UCSD-AML1 (cell line): ENCODE data around the gene KCP.

ENCODE experiments used
- DNase-seq: peaks from one replicate; lab custom pipeline; 2025; ENCODE audit not compliant: unreplicated experiment; lab: John Stamatoyannopoulos, UW

The KCP gene

DNA sequence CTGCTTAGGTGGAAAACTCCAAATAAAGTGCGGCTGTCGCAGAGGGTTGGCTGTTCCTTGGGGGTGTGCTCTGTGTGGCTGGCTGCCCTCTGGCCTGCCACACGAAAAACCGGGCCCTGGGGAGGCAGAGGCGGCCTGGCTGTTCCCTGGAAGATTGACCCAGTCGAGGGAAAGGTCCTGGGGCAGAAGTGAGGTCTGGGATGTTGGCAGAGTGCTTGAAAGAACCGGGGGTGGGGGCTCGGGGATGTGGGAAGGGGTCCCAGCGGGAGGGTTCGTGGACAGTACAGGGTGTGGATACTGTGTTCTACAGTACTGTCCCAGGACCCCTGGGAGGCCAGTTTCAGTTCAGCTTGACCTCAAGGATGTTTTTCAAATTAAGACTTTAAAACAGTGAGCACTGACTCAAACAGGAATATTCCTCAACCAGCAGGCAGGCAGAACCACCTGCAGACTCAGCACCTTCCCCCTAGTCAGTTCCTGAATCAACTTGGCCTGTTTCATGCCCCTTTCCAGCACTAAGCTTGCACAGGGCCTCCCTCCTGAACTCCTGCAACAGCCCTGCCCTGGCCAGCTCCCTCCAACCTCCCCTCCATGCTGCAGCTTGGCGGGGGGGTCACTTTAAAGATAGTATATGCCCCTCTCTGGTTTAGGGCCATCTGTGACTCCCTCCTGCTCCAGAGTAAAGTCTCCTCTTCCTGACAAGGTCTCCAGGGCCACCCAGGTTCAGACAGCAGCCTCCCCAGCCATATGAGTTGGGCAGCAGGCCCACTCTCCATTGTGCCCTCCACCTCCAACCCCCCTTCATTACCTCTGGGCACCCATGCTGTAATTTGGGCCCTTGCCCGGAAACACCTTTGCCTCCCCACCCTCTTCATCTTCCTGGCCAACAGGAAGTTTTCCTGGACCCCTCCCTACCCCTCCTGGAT is 51.0 kb downstream of the KCP start:
- DNase-seq = no peak

DNA sequence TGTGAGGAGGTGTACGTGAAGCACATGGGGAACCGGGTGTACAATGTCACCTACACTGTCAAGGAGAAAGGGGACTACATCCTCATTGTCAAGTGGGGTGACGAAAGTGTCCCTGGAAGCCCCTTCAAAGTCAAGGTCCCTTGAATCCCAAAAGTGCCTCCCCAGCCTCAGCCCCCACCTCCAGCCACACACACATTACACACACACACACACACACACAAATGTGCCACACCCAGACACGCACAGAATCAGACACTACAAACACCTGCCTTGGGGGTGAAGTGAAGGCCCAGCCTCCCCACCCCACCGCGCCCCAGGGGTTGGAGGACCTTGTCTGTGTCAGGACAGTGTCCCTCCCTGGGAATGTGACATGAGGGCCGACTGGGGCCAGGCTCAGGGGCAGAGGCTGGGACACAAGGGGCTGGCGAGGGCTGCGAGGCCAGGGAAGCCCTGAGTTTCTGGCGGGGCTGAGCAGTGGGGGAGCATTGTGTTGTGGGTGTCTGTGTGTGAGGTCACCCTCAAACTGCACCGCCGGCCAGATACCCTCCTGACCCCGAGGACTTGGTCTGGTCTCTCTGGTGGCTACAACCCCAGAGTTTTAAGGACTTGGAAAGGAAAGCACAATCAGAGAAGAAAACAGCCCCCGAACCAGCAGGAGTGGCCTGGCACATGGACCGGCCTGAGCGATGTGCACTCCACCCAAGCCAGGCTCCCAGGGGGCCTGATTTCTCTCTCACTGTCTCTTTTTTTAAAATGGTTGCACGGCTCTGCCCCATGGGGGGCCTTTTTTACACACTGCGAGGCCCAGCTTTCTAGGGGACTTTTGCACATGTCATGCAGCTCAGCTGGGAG is 51.9 kb downstream of the KCP start:
- no peak for DNase-seq

DNA sequence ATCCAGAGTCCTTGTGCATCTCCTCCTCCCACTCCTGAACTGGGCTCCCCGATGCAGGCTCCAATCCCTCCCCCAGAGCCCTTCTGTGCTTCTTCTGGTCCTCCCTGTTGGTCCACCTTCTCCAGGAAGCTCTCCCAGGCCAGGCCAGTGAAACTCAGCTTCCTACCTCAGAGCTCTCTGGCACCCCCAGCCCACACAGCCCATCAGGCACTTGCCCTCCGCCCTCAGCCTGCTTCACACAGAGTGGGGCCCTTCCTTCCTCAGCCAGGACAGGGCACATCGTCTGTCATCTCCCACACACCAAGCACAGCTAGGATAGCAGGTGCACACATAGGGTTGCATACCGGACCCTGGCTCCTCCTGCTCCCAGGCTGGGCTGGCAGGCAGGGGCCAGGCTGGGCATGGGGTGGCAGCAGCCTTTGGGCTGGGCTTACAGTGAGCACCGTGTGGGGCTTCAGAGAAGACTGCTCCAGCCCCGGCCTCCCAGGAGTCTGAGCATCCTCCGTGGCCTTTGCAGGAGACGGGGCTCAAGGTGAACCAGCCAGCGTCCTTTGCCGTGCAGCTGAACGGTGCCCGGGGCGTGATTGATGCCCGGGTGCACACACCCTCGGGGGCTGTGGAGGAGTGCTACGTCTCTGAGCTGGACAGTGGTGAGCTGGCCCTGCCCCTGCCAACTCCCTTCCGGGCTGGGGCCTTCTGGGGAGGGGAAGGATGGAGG is 54.3 kb downstream of the KCP start:
- no peak for DNase-seq

DNA sequence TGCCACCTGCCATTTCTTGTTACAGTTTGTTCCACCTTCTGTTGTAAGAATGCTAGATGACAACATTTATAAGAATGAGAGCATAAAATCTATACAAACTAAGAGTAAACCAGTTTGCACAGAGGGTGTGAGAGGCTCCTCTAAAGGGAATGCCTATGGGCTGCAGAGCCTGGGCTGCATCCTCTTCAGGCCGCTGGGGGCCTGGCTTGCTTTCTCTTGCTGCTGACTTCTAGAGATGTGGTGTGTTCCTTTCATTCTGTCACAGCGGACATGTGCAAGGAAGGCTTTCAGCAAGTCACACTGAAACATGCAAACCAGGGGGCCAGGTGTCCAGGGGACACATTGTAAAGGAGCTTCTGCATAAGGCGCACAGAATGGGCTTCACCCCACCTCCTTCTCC is 55.0 kb downstream of the KCP start:
- no peak for DNase-seq

DNA sequence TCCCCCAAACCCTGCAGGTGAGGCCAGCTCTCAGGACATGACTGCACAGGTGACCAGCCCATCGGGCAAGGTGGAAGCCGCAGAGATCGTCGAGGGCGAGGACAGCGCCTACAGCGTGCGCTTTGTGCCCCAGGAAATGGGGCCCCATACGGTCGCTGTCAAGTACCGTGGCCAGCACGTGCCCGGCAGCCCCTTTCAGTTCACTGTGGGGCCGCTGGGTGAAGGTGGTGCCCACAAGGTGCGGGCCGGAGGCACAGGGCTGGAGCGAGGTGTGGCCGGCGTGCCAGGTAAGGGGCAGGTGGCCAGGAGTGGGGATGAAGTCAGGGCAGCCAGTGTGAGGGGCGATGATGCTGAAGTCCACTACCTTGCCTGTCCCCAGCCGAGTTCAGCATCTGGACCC is 56.1 kb downstream of the KCP start:
- no peak for DNase-seq

DNA sequence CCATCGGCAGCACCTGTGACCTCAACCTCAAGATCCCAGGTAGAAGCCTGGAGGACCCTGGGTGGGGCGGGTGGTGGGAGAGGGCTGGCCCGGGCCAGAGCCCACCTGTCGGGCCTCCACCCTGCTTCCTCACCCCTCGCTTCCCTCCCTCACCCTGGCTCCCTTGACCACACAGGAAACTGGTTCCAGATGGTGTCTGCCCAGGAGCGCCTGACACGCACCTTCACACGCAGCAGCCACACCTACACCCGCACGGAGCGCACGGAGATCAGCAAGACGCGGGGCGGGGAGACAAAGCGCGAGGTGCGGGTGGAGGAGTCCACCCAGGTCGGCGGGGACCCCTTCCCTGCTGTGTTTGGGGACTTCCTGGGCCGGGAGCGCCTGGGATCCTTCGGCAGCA is 56.7 kb downstream of the KCP start:
- DNase-seq = no peak

DNA sequence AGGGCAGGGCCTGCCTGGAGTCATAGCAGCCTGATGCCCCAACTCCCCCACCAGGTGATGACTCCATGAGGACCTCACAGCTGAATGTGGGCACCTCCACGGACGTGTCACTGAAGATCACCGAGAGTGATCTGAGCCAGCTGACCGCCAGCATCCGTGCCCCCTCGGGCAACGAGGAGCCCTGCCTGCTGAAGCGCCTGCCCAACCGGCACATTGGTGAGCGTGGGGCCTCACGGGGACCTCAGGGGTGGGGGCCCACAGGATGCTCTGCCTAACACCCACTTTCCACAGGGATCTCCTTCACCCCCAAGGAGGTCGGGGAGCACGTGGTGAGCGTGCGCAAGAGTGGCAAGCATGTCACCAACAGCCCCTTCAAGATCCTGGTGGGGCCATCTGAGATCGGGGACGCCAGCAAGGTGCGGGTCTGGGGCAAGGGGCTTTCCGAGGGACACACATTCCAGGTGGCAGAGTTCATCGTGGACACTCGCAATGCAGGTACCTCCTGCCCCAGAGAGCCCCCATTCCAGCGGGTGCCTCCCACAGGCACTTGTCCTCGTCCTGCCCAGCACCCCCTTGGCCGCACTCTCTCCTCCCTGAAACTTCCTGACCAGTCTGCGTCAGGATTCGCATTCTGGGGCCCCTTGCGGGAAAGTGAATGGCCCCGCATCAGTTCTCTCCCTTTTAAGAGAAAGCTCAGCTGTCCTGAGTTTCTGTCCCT is 57.8 kb downstream of the KCP start:
- DNase-seq = no peak

DNA sequence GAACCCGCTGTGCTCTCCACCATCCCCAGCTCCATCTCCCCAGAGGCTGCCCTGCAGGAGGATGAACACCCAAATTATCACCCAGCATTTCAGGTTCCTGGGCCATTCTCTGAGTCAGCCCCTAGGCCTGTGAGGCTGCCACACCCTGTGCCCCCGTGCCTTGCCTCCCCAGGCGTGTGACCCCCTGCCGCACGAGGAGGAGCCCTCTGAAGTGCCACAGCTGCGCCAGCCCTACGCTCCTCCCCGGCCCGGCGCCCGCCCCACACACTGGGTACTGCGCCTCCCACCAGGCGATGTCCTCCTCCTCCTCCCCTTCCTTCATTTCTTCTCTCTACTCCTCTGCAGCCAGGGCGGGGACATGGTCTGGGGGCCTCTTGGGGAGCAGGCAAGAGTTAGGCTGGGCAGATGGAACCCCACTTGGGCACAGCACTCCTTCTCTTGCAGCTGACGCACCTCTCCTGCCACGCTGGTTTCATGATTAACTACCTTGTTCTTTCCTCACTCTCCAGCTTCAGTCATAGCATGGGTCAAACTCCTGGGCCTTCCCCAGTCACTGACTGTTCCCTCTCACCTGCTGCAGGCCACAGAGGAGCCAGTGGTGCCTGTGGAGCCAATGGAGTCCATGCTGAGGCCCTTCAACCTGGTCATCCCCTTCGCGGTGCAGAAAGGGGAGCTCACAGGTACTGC is 60.6 kb downstream of the KCP start:
- DNase-seq = no peak

DNA sequence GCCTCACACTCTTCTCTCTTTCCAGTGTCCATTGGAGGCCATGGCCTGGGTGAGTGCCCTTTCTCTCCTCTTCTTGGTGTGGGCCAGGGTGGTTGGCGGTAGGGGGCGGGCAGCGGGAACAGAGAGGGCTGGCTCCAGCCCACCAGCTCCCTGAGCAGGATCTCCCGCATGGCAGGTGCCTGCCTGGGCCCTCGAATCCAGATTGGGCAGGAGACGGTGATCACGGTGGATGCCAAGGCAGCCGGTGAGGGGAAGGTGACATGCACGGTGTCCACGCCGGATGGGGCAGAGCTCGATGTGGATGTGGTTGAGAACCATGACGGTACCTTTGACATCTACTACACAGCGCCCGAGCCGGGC is 61.4 kb downstream of the KCP start:
- no peak for DNase-seq

DNA sequence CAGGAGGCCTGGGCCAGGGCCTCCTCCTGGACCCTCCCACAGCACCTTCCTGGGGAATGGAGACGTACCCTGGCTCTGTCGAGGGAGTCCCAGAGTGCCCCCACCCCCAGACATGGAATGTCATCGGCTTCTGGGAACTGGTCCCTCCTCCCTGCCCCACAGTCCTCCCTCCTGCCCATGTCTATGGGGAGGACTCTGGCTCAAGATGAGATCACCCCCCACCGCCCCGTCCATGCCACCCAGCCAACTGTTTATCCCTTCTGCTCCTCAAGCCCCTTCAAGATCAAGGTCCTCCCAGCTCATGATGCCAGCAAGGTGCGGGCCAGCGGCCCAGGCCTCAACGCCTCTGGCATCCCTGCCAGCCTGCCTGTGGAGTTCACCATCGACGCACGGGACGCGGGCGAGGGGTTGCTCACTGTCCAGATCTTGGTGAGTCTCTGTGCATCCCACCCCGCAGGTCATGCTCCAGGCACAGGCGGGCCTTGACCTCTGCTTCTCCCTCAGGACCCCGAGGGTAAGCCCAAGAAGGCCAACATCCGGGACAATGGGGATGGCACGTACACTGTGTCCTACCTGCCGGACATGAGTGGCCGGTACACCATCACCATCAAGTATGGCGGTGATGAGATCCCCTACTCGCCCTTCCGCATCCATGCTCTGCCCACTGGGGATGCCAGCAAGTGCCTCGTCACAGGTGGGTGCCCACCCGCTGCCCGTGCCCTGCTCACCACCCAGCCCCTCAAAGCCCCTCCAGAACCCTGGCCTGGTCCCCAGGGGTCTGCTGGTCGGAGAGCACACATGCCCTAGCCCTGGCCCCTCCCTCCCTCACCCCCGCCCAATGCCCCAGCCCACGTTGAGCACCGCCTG is 62.0 kb downstream of the KCP start:
- DNase-seq = no peak

DNA sequence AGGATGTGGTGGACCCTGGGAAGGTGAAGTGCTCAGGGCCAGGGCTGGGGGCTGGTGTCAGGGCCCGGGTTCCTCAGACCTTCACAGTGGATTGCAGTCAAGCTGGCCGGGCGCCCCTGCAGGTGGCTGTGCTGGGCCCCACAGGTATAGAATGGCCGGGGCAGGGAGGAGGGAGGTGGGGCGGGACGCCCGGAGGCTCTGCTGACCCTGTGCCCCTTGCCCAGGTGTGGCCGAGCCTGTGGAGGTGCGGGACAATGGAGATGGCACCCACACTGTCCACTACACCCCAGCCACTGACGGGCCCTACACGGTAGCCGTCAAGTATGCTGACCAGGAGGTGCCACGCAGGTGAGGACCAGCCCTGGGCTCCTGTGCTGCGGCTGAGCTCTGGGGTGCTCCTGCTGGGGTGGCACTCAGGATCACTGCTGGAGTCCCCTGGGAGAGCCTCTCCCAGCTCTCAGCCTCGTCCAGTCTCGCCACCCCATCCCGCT is 62.7 kb downstream of the KCP start:
- DNase-seq = no peak

DNA sequence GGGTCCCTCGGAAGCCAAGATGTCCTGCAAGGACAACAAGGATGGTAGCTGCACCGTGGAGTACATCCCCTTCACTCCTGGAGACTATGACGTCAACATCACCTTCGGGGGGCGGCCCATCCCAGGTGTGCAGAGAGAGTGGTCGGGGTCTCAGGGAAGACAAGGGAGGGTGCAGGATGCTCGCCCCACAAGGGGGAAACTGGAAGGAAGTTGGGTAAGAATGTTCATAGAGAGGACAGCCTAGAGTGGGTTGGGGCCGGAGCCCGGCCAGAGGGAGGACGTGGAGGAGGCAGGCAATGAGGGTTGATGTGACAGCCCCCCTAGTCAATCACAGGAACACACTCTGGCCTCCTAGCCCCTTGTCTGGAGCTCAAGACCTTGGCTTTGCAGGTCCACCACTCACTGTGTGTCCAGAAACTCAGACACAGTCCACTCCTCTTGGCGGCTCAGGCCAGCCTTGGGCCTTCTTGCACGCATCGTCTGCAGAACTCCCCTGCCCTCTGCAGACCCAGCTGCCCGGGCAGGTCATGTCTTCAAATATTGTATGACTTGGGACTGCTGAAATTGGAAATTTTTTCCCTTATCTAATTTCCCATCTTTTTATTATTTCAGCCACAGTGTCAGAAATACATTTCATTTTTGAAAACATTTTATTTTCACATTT is 63.6 kb downstream of the KCP start:
- no peak for DNase-seq

DNA sequence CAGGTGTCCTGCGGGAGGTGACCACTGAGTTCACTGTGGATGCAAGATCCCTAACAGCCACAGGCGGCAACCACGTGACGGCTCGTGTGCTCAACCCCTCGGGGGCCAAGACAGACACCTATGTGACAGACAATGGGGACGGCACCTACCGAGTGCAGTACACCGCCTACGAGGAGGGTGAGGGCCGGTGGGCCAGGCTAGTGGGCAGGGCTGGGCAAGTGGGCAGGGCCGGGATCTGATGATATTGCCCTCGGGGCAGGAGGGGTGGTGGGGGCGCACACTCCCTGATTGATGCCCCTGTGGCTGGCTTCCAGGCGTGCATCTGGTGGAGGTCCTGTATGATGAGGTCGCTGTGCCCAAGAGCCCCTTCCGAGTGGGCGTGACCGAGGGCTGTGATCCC is 64.5 kb downstream of the KCP start:
- no peak for DNase-seq

DNA sequence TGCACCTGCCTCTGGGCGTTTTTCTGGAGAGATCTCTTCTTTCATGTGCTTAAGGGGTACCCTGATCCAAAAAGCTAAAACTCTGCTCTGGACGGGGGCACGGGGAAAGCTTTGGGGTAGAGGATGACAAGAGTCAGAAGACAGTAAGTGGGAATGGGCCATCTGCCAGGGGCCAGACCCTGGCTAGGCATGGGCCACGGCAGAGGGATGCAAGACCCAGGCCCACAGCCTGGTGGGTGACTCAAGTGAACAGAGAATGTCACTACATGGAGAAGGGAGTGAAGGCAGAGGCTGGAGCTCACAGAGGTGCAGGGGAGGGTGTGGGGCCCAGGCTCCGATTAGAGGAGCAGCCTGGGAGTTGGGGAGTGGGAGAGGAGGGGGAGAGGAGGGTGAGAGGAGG is 65.0 kb downstream of the KCP start:
- no peak for DNase-seq

DNA sequence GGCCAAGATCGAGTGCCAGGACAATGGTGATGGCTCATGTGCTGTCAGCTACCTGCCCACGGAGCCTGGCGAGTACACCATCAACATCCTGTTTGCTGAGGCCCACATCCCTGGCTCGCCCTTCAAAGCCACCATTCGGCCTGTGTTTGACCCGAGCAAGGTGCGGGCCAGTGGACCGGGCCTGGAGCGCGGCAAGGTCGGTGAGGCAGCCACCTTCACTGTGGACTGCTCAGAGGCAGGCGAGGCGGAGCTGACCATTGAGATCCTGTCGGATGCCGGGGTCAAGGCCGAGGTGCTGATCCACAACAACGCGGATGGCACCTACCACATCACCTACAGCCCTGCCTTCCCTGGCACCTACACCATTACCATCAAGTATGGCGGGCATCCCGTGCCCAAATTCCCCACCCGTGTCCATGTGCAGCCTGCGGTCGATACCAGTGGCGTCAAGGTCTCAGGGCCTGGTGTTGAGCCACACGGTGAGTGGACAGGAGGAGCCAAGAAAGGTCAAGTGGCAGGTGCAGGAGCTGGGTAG is 65.7 kb downstream of the KCP start:
- DNase-seq = no peak

DNA sequence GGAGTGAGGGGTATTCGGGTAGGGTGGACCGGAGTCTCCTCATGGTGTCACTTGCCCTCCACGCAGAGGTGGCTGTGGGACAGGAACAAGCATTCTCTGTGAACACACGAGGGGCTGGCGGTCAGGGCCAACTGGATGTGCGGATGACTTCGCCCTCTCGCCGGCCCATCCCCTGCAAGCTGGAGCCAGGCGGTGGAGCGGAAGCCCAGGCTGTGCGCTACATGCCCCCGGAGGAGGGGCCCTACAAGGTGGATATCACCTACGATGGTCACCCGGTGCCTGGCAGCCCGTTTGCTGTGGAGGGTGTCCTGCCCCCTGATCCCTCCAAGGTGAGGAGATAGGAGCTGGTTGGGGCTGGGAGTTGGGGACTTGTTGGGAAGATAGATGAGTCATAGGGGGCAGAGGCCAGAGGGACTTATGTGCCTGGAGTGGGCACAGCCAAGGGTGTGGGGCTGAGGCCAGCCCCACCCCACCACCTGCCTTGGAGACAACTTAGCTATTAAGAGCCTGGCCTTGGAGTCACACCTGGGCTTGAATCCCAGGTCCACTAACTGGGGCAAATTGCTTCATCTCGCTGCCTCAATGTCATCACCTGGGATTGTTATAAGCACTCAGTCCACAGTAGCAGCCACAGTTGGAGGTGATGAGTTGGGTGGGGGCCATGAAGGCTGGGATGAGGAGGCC is 66.4 kb downstream of the KCP start:
- DNase-seq = no peak

DNA sequence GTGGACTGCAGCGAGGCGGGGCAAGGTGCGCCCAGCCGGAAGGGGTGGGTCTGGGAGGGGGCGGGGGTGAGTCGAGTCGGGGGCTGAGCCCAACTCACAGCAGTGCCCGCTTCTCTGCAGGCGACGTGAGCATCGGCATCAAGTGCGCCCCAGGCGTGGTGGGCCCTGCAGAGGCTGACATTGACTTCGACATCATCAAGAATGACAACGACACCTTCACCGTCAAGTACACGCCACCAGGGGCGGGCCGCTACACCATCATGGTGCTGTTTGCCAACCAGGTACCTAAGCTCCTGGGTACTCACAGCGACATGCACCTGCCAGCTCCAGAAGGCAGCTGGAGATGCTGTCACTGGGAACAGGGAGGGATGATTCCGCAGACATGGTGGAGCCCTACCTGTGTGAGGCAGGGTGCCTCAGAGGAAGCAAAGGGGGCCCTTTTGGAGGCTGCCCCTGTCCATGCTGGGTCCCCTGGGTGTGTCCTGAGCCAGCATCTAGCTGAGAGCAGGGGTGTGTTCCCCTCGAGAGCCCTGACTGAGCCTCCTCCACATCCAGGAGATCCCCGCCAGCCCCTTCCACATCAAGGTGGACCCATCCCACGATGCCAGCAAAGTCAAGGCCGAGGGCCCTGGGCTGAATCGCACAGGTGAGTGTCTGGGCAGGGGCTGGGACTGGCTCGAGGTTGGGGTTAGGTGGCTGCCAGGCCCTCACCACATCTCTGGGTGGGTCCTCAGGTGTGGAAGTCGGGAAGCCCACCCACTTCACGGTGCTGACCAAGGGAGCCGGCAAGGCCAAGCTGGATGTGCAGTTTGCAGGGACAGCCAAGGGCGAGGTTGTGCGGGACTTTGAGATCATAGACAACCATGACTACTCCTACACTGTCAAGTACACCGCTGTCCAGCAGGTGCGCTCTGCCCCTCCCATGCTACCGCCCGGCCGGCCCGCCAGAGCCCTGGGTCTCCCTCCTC is 67.6 kb downstream of the KCP start:
- DNase-seq = no peak
